GM19193 (cell line): ENCODE results near the gene SMIM13.

Experiments used
- POLR2A ChIP-seq: IDR thresholded peaks from 4 replicates; pipeline ENCODE4 v1.6.1; 2011; ENCODE audit not compliant: insufficient read depth, insufficient read length; ENCODE audit errors: extremely low read depth

The SMIM13 gene

GRCh38 chr6:11101417-11101816, 7.8 kb downstream of the SMIM13 start:
- TF ChIP-seq POLR2A = no peak

DNA sequence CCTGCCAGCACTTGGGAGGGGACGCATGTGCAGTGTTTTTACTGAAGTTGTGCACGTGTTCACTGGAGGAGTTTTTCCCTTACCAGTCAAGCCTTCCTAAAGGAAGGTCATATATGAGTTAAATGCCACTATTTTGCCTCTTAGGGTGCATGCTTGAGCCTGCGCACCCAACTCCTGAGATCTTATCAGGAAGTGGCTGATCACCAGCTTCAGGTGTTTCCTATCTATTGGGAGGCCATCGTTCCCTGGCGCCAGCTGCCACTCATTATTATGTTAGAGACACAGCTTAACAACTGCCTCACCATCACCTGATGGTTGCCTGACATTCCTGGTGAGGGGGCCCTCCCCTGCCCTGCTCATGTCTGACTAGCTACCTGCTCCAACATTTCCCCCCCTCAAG, 9.4 kb downstream of the SMIM13 start:
- no peak for TF ChIP-seq POLR2A

GRCh38 chr6:11108726-11109125, 15.1 kb downstream of the SMIM13 start:
- TF ChIP-seq POLR2A = no peak

DNA sequence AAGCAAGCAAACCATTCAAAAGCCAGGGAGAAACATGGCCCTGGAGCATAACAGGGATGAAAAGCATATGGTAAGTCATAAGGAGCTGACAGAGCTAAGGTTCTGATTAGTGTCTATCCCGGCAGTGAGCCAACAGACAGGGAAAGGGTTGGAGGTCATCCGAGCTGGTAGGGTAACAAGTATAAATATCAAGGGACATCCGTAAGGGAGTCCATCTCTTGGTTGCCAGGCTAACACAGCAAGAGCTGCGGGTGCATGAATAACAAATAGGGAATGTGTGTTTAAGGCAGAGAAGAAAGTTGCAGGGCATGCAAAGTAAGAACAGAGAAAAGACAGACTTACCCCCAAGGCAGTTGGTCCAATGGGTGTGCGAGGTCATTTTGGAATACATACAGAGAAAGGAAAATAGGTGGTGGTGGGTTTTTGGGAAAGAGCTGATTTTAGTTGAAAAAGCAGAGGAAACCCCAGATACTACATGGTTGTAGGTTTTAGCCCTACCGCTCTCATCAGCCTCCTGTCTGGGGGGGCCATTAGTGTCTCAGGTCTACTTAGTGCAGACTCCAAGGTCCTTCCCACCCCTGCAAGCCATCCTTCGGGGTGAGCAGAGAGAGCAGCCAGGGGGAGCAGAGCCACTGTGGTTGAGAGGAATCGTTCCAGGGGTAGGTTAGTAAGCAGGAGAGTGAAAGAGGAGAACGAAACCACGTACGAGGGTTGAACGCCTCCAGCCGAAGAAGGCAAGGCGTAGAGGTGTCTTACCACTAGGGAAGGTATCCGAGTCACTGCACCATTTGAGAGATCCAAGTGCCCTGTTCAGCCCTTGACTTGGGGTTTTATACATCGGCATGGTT, 17.5 kb downstream of the SMIM13 start, which contains the start of gene ERVFRD-1:
Gene ERVFRD-1, minus strand, starts transcription at position 805 of the 848 bp plus-strand sequence. CDS start 6,415 bp downstream, outside the sequence.
- no peak for TF ChIP-seq POLR2A

GRCh38 chr6:11111769-11112437, 18.3 kb downstream of the SMIM13 start:
- TF ChIP-seq POLR2A = no peak

- TF ChIP-seq POLR2A = no peak
These were observed 19.4 kb downstream of the SMIM13 start for GRCh38 chr6:11113038-11113437.

GRCh38 chr6:11120271-11121005, 26.8 kb downstream of the SMIM13 start:
- TF ChIP-seq POLR2A = no peak

DNA sequence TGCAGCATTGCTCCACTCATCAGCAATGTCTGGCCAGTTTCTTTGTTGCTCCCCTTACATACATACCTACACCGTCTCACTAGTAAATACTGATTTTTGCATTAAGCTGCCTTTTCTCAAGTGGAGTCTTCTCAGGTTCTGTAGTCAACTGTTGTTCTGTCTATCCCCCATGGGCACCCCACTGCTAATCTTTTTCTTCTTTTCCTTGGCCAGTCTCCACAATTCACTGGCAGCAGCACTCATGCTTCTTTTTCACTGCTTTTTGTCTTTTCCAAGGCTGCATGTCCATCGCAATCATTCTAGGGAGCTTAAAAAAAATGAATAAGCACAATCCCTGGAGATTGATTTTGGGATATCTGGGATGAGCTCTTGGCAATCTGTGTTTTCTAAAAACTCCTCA, 28.2 kb downstream of the SMIM13 start:
- no peak for TF ChIP-seq POLR2A

- TF ChIP-seq POLR2A = no peak
These were observed 28.7 kb downstream of the SMIM13 start for GRCh38 chr6:11122380-11122779.

- no peak for TF ChIP-seq POLR2A
These were observed 30.3 kb downstream of the SMIM13 start for GRCh38 chr6:11123978-11124377.

- TF ChIP-seq POLR2A = no peak
These were observed 33.2 kb downstream of the SMIM13 start for GRCh38 chr6:11126876-11127275.

DNA sequence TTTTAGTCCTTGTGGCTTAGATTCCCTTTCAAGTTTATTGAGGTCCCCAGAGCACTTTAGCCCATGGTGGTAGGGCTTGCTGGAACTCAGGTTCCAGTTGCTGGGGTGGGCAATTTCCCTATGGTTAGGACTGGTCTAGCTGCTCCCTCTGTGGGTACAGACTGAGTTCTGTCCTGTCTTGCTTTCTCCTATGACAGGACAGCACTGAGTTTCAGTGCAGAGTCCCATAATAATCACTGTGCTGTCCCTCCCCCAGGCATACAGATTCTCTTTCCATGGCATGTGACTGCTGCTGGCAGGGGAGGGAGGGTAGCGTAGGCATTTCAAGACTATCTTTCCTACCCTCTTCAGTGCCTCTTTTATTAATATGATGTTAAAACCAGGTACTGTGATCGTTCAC, 35.0 kb downstream of the SMIM13 start:
- no peak for TF ChIP-seq POLR2A

DNA sequence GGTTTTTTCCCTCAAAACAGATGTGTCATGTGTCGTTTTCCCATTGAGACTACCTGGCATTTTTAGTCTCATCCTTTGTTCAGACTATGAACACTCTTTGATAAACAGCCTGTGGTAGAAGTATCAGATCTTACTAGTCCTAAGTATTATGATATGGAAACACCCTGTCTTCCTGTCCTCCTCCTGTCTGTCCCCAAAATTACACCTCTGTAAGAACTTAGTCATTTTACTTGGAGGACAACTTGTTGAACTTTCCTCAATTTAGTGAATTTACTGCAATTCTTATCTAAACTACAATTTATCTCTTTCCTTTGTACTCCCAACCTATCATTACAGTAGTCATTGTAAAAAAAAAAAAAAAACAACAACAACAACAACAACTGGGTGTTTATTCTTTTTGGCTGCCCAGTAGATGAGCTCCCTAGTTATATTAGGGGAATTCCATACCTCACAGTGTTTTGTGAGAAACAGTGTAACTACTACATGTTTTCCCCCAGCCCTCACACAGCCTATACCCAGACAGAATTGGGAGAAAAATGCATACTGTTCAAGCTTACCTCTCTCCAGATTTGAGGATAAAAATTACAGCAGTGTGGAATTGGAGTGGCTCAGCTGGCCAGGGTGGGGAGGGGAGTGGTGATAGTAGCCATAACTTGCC, 36.4 kb downstream of the SMIM13 start:
- TF ChIP-seq POLR2A = no peak

DNA sequence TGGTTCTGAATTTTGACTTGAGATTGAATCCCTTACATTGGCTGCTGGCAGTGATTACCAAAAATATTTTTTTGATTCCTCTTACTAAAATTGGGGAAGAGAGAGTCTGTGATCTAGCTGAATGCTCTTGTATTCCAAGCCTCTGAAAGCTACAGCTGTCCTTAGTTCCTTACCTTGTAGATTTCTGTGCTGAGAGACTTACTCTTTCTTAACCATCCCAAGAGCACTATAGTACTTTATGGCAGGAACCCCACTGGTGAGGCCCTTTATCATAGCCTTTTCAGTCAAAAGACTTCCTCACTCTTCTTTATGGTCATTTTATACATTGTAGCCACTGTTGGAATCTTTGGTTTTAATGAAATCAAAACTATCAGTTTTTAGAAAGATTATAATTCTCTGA, 37.0 kb downstream of the SMIM13 start:
- no peak for TF ChIP-seq POLR2A

DNA sequence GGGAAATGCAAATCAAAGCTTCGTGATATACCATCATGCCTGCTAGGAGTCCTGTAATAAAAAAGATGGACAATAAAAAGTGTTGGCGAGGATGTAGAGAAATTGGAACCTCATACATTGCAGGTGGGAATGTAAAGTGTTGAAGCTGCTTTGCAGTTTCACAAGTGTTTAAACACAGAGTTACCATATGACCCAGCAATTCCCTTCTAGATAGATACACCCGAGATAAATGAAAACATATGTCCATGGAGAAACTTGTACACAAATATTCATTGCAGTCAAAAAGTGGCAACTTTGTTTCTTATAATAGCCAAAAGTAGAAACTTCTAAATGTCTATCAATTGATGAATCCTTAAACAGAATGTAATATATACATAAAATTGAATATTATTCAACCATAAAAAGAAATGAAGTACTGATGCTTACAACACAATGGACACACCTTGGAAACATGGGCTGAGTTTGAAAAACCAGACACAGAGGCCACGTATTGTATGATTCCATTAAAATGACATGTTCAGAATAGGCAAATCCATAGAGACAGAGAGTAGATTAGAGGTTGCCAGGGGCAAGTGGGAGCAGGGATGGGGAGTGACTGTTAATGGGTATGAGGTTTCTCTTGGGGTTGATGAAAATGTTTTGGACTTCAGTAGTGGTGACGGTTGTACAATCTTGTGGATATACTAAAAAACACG, 38.7 kb downstream of the SMIM13 start:
- TF ChIP-seq POLR2A = no peak

DNA sequence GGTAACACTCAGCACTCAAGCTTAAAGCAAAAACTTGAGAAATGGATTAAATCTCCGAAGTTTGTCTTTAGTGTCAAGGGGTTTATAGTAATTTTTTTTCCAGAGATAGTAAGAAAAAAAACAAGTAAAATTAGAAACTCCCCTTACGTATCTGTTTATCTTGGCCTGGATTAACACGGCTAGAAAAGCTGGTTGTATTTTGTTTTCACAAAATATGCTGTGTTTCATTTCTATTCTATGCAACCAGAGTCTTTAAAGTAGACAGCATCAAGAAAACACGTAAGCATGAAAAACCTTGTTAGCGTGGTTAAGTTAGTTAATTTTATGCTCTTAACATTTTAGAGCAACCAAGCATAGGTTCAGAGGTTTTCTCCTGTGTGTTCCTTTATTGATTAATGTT, 39.6 kb downstream of the SMIM13 start:
- TF ChIP-seq POLR2A = no peak
